ENCODE measurements around the gene FNBP1.

- TF ChIP-seq HOXA5 (CRISPR knock-in tag; IDR thresholded peaks at IDR 0.05) = no peak
- TF ChIP-seq, protein P1, sequence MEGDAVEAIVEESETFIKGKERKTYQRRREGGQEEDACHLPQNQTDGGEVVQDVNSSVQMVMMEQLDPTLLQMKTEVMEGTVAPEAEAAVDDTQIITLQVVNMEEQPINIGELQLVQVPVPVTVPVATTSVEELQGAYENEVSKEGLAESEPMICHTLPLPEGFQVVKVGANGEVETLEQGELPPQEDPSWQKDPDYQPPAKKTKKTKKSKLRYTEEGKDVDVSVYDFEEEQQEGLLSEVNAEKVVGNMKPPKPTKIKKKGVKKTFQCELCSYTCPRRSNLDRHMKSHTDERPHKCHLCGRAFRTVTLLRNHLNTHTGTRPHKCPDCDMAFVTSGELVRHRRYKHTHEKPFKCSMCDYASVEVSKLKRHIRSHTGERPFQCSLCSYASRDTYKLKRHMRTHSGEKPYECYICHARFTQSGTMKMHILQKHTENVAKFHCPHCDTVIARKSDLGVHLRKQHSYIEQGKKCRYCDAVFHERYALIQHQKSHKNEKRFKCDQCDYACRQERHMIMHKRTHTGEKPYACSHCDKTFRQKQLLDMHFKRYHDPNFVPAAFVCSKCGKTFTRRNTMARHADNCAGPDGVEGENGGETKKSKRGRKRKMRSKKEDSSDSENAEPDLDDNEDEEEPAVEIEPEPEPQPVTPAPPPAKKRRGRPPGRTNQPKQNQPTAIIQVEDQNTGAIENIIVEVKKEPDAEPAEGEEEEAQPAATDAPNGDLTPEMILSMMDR (CRISPR knock-in tag; IDR thresholded peaks at IDR 0.05) = no peak
- no peak for TF ChIP-seq FOXK2 (IDR thresholded peaks at IDR 0.05)
- TF ChIP-seq ZSCAN31 (CRISPR knock-in tag; IDR thresholded peaks at IDR 0.05; ENCODE audit: low read depth) = no peak
- no peak for TF ChIP-seq YY1 (IDR thresholded peaks at IDR 0.05; ENCODE audit: insufficient read depth, insufficient replicate concordance, low read depth, low read length)
Observed at GRCh38 chr9:129879103-129879699, 163.8 kb downstream of the FNBP1 start.
